ENCODE results near the gene TRIM29. TPM values are rescaled to one million over a fixed set of nuclear protein-coding genes. Genes with fewer than 3 reads are reported as not detected.

The TRIM29 gene, protein sequence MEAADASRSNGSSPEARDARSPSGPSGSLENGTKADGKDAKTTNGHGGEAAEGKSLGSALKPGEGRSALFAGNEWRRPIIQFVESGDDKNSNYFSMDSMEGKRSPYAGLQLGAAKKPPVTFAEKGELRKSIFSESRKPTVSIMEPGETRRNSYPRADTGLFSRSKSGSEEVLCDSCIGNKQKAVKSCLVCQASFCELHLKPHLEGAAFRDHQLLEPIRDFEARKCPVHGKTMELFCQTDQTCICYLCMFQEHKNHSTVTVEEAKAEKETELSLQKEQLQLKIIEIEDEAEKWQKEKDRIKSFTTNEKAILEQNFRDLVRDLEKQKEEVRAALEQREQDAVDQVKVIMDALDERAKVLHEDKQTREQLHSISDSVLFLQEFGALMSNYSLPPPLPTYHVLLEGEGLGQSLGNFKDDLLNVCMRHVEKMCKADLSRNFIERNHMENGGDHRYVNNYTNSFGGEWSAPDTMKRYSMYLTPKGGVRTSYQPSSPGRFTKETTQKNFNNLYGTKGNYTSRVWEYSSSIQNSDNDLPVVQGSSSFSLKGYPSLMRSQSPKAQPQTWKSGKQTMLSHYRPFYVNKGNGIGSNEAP
- total RNA-seq (not detected in 2 replicates), polyA plus RNA-seq (not detected in 2 replicates)

DNA sequence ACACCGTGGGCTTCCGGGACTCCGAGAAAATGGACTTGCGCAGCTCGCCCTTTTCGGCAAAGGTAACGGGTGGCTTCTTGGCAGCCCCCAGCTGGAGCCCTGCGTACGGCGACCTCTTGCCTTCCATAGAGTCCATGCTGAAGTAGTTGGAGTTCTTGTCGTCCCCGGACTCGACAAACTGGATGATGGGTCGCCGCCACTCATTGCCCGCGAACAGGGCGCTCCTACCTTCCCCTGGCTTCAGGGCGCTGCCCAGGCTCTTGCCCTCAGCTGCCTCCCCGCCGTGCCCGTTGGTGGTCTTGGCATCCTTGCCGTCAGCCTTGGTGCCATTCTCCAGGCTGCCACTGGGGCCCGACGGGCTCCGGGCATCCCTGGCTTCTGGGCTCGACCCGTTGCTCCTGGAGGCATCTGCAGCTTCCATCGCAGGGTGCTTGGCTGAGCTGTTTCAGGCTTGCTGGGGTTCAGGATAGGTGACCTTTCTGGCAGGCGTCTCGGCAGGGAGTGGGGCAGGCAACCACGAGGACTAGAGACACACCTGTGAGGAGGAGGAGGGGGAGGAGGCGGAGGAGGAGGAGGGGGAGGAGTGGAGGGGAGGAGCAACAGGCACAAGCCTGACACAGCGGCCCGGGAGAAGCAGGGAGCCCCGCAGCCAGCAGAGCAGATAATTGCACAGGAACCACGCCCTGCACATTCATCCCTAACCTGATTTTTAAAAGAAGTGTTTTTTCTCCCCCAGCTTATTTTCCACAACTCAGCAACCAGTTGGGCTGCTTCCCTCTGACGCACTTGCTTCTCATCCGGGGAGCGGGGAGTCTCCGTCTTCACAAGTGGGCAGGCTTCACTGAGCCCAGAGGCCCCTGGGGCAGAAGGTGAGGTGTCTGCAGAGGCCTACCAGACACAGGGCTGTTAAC is at the start of gene TRIM29:
TSS of gene TRIM29 (minus strand) at position 503 of the 911 bp plus-strand sequence. CDS start at position 421, 82 bp downstream.
- no peak for DNase-seq (ENCODE audit: low read depth in 1 of 2, low spot score in 1 of 2)
- TF ChIP-seq, protein P1, sequence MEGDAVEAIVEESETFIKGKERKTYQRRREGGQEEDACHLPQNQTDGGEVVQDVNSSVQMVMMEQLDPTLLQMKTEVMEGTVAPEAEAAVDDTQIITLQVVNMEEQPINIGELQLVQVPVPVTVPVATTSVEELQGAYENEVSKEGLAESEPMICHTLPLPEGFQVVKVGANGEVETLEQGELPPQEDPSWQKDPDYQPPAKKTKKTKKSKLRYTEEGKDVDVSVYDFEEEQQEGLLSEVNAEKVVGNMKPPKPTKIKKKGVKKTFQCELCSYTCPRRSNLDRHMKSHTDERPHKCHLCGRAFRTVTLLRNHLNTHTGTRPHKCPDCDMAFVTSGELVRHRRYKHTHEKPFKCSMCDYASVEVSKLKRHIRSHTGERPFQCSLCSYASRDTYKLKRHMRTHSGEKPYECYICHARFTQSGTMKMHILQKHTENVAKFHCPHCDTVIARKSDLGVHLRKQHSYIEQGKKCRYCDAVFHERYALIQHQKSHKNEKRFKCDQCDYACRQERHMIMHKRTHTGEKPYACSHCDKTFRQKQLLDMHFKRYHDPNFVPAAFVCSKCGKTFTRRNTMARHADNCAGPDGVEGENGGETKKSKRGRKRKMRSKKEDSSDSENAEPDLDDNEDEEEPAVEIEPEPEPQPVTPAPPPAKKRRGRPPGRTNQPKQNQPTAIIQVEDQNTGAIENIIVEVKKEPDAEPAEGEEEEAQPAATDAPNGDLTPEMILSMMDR (IDR thresholded peaks at IDR 0.05; ENCODE audit: low read depth, low read length), result no peak
- no peak within 1 kb of the TSS for H3K27ac ChIP-seq
- H3K27me3 ChIP-seq, result no peaks in the 10 kb centered on the region
- H3K4me1 ChIP-seq (ENCODE audit: low read depth), result peaks cover 3% of the 10 kb centered on the region
- H3K36me3 ChIP-seq, result no peaks in the 10 kb centered on the region
- H3K9me3 ChIP-seq (ENCODE audit: low read depth), result no peaks in the 10 kb centered on the region
- no peak within 1 kb of the TSS for H3K4me3 ChIP-seq

GRCh38 chr11:120186774-120187591 is 49.1 kb upstream of the TRIM29 start:
- peaks cover 6% of the 10 kb centered on the region for H3K27me3 ChIP-seq
- no peaks in the 10 kb centered on the region for H3K9me3 ChIP-seq (ENCODE audit: low read depth)
- no peak overlapping the region for H3K4me3 ChIP-seq
- H3K36me3 ChIP-seq, result no peaks in the 10 kb centered on the region
- no peak overlapping the region for H3K27ac ChIP-seq
- TF ChIP-seq, protein P1 (IDR thresholded peaks at IDR 0.05; ENCODE audit: low read depth, low read length), result no peak
- no peaks in the 10 kb centered on the region for H3K4me1 ChIP-seq (ENCODE audit: low read depth)
- peak in 1 of 2 donors; percentile 37 for DNase-seq (ENCODE audit: low read depth in 1 of 2, low spot score in 1 of 2)

- peaks cover 6% of the 10 kb centered on the region for H3K27me3 ChIP-seq
- no peaks in the 10 kb centered on the region for H3K9me3 ChIP-seq (ENCODE audit: low read depth)
- H3K4me3 ChIP-seq, result no peak overlapping the region
- no peaks in the 10 kb centered on the region for H3K4me1 ChIP-seq (ENCODE audit: low read depth)
- H3K36me3 ChIP-seq, result no peaks in the 10 kb centered on the region
- no peak for DNase-seq (ENCODE audit: low read depth in 1 of 2, low spot score in 1 of 2)
- no peak overlapping the region for H3K27ac ChIP-seq
- TF ChIP-seq, protein P1 (IDR thresholded peaks at IDR 0.05; ENCODE audit: low read depth, low read length), result no peak
Observed at GRCh38 chr11:120186456-120186773, 48.5 kb upstream of the TRIM29 start.

DNA sequence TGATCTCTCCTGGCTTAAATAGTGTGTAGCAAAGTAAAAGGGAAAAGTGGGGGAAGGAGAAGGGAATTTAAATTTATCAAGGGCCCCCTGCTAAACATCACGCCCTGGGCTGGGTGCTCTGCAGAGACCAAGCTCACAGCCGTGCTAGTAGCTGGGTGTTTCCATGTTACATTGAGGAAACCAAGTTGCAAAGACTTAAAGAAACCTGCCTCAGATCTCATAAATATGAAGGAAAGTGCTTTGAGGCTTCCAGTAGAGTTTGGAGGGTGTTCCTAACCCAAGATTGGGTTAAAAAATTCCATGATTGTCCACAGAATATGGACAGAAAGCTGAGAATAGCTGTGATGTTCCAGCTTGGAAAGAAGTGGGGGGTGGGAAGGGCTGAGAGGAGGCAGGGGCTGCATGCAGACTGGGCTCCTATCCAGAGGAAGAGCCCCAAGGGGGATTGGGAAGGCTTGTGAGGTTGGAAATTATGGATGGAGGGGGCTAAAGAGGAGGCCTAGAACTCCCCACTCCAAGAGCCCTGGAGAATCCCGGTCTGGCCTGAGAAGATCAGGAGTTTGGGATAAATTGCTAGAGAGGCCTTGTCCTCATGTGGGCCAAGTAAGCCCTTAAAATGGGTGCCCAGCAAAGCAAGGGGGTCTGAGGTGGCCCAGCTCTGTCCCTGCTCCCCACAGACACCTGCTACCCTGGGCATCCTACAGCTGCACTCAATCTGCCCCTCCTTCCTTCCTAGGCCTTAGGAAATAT is 48.0 kb upstream of the TRIM29 start:
- Histone ChIP-seq H3K4me3 (no peak overlapping the region), H3K4me1 (ENCODE audit: low read depth) (no peaks in the 10 kb centered on the region), H3K36me3 (no peaks in the 10 kb centered on the region), H3K27me3 (peaks cover 7% of the 10 kb centered on the region), H3K27ac (no peak overlapping the region), H3K9me3 (ENCODE audit: low read depth) (no peaks in the 10 kb centered on the region)
- TF ChIP-seq, protein P1 (IDR thresholded peaks at IDR 0.05; ENCODE audit: low read depth, low read length), result no peak
- DNase-seq (ENCODE audit: low read depth in 1 of 2, low spot score in 1 of 2), result no peak

Measured in cardiac muscle cell (in vitro differentiated cells and primary cell).